Fibroblast of villous mesenchyme (primary cell): ENCODE measurements around the gene LIPC. TPM values are rescaled to one million over a fixed set of nuclear protein-coding genes. Genes with fewer than 3 reads are reported as not detected.

ENCODE experiments used
- DNase-seq: peaks from one replicate; pipeline ENCODE4 v3.0.0-alpha.2; 2010; ENCODE audit warnings: low read depth
- H3K4me3 ChIP-seq: 2 replicates; pipeline ENCODE4 v1.5.1; 2011; ENCODE audit warnings: low read depth, mild to moderate bottlenecking, low read length
- CTCF ChIP-seq: IDR thresholded peaks from 2 replicates; pipeline ENCODE4 v1.5.1; 2012; ENCODE audit warnings: low read depth, mild to moderate bottlenecking, low read length; ENCODE audit not compliant: insufficient read depth
- total RNA-seq: library from RNA; depleted of rRNA; stranded (reverse); fragments of >200 nt; gene quantifications from 2 replicates; pipeline ENCODE4 v1.2.3, GENCODE V29; 2012

The LIPC gene
- total RNA-seq, 1 donor: 0.86 TPM

- TF ChIP-seq CTCF: no peak
- H3K4me3 ChIP-seq: no peak overlapping the region
- DNase-seq: no peak
Observed at GRCh38 chr15:58448906-58449305, 17.1 kb downstream of the LIPC start.

DNA sequence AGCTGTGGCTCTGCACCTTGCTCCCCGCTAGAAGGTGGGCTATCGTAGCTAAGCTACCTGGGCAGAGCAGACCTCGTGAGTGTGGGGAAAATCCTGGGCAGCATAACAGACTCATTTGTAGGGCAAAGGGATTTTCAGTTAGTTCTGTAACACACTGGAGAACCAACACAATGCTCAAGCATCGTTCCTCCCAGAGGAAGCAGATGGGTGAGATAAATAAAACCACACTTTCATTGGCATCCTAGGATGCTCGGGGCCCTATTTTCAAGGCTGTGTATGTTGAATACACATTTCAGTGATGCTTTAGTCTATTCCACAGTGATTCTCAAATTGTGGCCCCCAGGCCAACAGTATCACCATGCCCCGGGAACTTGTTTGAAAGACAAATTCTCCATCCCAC is 20.0 kb downstream of the LIPC start:
- no peak for TF ChIP-seq CTCF
- no peak overlapping the region for H3K4me3 ChIP-seq
- no peak for DNase-seq

DNA sequence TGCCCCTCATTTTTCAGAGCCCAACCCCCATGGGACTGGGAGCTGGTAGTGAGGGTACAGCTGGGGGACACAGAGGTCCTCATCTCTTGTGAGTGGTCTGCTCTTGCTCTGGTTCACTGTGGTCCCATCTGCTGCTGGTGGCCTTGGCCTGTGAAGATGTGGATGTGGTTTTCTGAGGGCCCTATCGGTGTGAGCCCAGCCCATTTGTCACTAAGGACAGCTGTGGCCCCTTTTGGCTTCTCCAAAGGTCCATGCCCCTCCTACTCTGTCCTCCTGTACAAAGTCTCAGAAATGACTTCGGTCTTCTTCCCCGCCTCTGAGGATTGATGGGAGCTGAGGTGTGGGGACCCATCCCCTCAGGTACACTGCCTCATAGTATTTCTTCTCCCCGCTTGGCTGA is 21.0 kb downstream of the LIPC start:
- no peak for TF ChIP-seq CTCF
- no peak for DNase-seq
- no peak overlapping the region for H3K4me3 ChIP-seq

DNA sequence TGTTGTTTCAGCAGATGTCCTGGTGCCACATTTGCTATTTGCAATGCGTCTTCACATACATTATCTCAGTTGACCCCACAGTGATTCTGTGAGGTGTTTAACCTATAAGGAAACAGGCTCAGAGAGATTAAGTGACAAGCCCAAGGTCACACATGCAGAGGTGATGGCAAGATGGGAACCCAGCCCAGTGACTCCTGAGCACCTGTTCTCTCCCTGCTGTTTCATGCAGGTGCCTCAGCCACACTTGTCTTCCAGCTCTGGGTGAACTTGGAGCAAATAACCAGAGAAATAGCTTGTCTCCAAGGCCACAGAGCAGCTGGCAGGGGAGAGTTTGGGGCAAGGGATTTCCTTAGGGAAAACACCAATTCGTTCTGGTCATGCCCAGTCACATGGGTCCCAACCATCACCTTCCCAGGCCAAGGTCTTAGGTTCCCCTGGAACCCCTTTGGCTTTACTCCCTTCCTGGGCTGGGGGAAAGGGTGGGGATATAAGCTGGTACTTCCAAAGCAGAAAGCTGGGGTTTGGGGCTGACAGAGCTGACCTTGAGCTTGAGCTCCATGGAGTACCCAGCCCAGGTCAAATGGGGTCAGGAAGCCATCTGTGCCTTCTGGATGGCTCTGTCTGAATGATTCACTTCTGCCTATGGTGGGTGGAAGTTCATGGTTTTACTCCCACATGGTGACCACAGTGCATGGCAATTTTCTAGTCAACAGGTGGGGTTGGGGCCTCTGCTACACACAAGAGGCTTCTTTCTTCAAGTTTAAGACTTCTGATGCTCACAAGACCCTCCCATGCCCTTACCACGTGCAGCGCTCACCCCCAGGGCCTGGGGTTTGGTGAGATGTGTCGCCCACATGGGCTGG is 22.4 kb downstream of the LIPC start:
- H3K4me3 ChIP-seq: no peak overlapping the region
- no peak for TF ChIP-seq CTCF
- DNase-seq: no peak

- TF ChIP-seq CTCF: no peak
- DNase-seq: no peak
- H3K4me3 ChIP-seq: no peak overlapping the region
Observed at GRCh38 chr15:58454950-58455401, 23.2 kb downstream of the LIPC start.

DNA sequence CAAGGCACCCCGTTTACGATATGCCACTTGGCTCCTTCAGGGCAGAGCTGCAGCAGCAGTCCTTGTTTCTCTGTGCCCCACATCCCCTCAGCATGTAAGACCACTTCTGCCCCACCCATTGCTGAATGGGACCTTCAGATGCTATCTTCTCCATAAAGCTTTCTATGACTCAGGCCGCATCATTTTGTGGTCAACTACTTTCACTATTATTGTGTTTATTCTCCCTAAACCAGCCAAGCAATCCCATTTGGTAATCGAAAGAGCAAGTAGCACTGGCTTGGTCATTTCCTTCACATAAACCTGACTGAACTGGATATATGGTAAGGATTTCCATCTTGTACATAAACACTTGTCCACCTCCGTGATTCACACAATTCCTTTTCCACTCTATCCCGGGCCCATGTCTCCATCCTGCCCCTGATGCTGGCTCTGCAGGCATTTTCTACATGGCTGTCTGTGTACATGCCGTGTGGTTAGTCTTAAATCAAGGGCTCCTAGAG is 25.7 kb downstream of the LIPC start:
- TF ChIP-seq CTCF: no peak
- DNase-seq: peak; percentile 95
- no peak overlapping the region for H3K4me3 ChIP-seq
